Upper lobe of left lung (tissue), 6 donors: ENCODE measurements around the gene PATZ1. TPM values are rescaled to one million over a fixed set of nuclear protein-coding genes. Genes with fewer than 3 reads are reported as not detected.

Experiments
- ATAC-seq, 2 donors: fragments of 200-7000 bp; cut with Tn5 transposase; one replicate each; pipeline ENCODE4 v1.9.1; 2022; ENCODE audit warnings: mild to moderate bottlenecking in 2 of 2, moderate library complexity in 2 of 2; ENCODE audit not compliant: low FRiP score in 2 of 2
- DNase-seq, 2 donors: peaks; one replicate each; pipeline ENCODE4 v3.0.0-alpha.2; 2019 to 2020
- H3K27ac ChIP-seq, 4 donors: fragments of 200-600 bp; sonication (generic); one replicate each; pipeline ENCODE4 v1.5.1; 2016 to 2019
- H3K27me3 ChIP-seq, 4 donors: fragments of 200-600 bp; sonication (generic); one replicate each; pipeline ENCODE4 v1.5.1; 2017 to 2019
- H3K36me3 ChIP-seq, 4 donors: fragments of 200-600 bp; sonication (generic); one replicate each; pipeline ENCODE4 v1.5.1; 2016 to 2019
- H3K4me1 ChIP-seq, 4 donors: fragments of 200-600 bp; sonication (generic); one replicate each; pipeline ENCODE4 v1.5.1; 2018 to 2019
- H3K4me3 ChIP-seq, 4 donors: fragments of 200-600 bp; sonication (generic); one replicate each; pipeline ENCODE4 v1.5.1; 2017 to 2019; ENCODE audit warnings: mild to moderate bottlenecking in 2 of 4, moderate library complexity in 1 of 4
- H3K9me3 ChIP-seq, 4 donors: fragments of 200-600 bp; sonication (generic); one replicate each; pipeline ENCODE4 v1.5.1; 2018 to 2019
- CTCF ChIP-seq, 6 experiments: fragments of 450-650 bp in 4 of 6; fragments of 200-600 bp in 2 of 6; sonication (generic) in 2 of 6; IDR thresholded peaks; one replicate each; pipeline ENCODE4 v1.5.1; 2016 to 2019; ENCODE audit warnings: antibody characterized with exemption in 6 of 6
- EP300 ChIP-seq, 4 donors: sonication (generic); formaldehyde crosslinking; IDR thresholded peaks; one replicate each; pipeline ENCODE4 v1.5.1; 2017; ENCODE audit warnings: antibody characterized with exemption in 4 of 4, control low read depth in 2 of 4
- POLR2A ChIP-seq, 4 donors: fragments of 450-650 bp; IDR thresholded peaks; one replicate each; pipeline ENCODE4 v1.5.1; 2016 to 2017; ENCODE audit warnings: antibody characterized with exemption in 4 of 4, mild to moderate bottlenecking in 2 of 4
- POLR2AphosphoS5 ChIP-seq, 2 donors: sonication (generic); formaldehyde crosslinking; IDR thresholded peaks; one replicate each; pipeline ENCODE4 v1.5.1; 2017; ENCODE audit warnings: antibody characterized with exemption in 2 of 2
- WGBS, 2 donors: methylation state at CpG; one replicate each; pipeline ENCODE4 v1.1.5; 2017 to 2018; 5-methylcytosine and 5-hydroxymethylcytosine counted together
- total RNA-seq, 6 donors: library from RNA; depleted of rRNA in 4 of 6; stranded (reverse); fragments of >200 nt in 4 of 6; gene quantifications; one replicate each; pipeline versions ENCODE4 v1.1.0 to v1.2.1, GENCODE V29; 2016 to 2021
- donor health status: DM: no; HTN: no; CAD: no; lungs with moderate emphysema.
- donor health status: DM: no; HTN: yes; CAD: no; lungs with severe emphysema.

The PATZ1 gene
- total RNA-seq, 6 donors from 2014 or later: 18.2 to 29.7 (median 24.0) TPM

- ATAC-seq (no peak), DNase-seq (no peak)
- Histone ChIP-seq H3K27me3 (no peaks in the 10 kb centered on the region), H3K4me3 (no peak overlapping the region), H3K36me3 (peaks cover 20 to 94% (median 77%) of the 10 kb centered on the region in 4 donors), H3K4me1 (peaks cover 0 to 3% (median 0%) of the 10 kb centered on the region in 4 donors), H3K27ac (no peak overlapping the region), H3K9me3 (no peaks in the 10 kb centered on the region)
- no peak for TF ChIP-seq EP300 (IDR thresholded peaks at IDR 0.05)
- no peak for TF ChIP-seq CTCF (IDR thresholded peaks at IDR 0.05)
- no peak for TF ChIP-seq POLR2AphosphoS5 (IDR thresholded peaks at IDR 0.05)
- no peak for TF ChIP-seq POLR2A (IDR thresholded peaks at IDR 0.05)
- WGBS, 2 donors: 81 to 89% methylated on average over 1 of the region's 1 CpG
Measured at GRCh38 chr22:31332886-31333285, 13.3 kb downstream of the PATZ1 start.

- no peak overlapping the region for H3K4me3 ChIP-seq
- H3K9me3 ChIP-seq: no peaks in the 10 kb centered on the region
- peaks cover 21 to 94% (median 79%) of the 10 kb centered on the region in 4 donors for H3K36me3 ChIP-seq
- DNase-seq (no peak), ATAC-seq (no peak)
- 93% methylated on average over 8 of the region's 8 CpGs for WGBS, 2 donors
- no peaks in the 10 kb centered on the region for H3K27me3 ChIP-seq
- TF ChIP-seq CTCF (IDR thresholded peaks at IDR 0.05) (no peak), POLR2AphosphoS5 (IDR thresholded peaks at IDR 0.05) (no peak), POLR2A (IDR thresholded peaks at IDR 0.05) (no peak), EP300 (IDR thresholded peaks at IDR 0.05) (no peak)
- H3K27ac ChIP-seq: no peak overlapping the region
- peaks cover 0 to 3% (median 0%) of the 10 kb centered on the region in 4 donors for H3K4me1 ChIP-seq
Measured at GRCh38 chr22:31332010-31332409, 14.1 kb downstream of the PATZ1 start.

GRCh38 chr22:31329453-31330215 is 16.5 kb downstream of the PATZ1 start:
- peaks cover 25 to 97% (median 78%) of the 10 kb centered on the region in 4 donors for H3K36me3 ChIP-seq
- no peaks in the 10 kb centered on the region for H3K27me3 ChIP-seq
- no peak for ATAC-seq
- TF ChIP-seq POLR2AphosphoS5 (IDR thresholded peaks at IDR 0.05): no peak
- DNase-seq: no peak
- H3K27ac ChIP-seq: no peak overlapping the region
- 77 to 86% methylated on average over 7 to 9 of the region's 9 CpGs for WGBS, 2 donors
- H3K4me1 ChIP-seq: peaks cover 0 to 3% (median 0%) of the 10 kb centered on the region in 4 donors
- H3K4me3 ChIP-seq: no peak overlapping the region
- no peaks in the 10 kb centered on the region for H3K9me3 ChIP-seq

- ATAC-seq (no peak), DNase-seq (no peak)
- Histone ChIP-seq H3K4me3 (no peak overlapping the region), H3K36me3 (peaks cover 25 to 95% (median 72%) of the 10 kb centered on the region in 4 donors), H3K4me1 (peaks cover 0 to under 1% (median 0%) of the 10 kb centered on the region in 4 donors), H3K9me3 (no peaks in the 10 kb centered on the region), H3K27me3 (no peaks in the 10 kb centered on the region), H3K27ac (no peak overlapping the region)
- TF ChIP-seq POLR2AphosphoS5 (IDR thresholded peaks at IDR 0.05) (no peak), EP300 (IDR thresholded peaks at IDR 0.05) (no peak), CTCF (IDR thresholded peaks at IDR 0.05) (no peak), POLR2A (IDR thresholded peaks at IDR 0.05) (no peak)
- 83 to 88% methylated on average over 4 of the region's 4 CpGs for WGBS, 2 donors
Measured at GRCh38 chr22:31329029-31329428, 17.1 kb downstream of the PATZ1 start.

GRCh38 chr22:31328544-31328960 is 17.6 kb downstream of the PATZ1 start:
- ATAC-seq (no peak), DNase-seq (no peak)
- TF ChIP-seq POLR2A (IDR thresholded peaks at IDR 0.05): no peak
- no peak for TF ChIP-seq POLR2AphosphoS5 (IDR thresholded peaks at IDR 0.05)
- TF ChIP-seq CTCF (IDR thresholded peaks at IDR 0.05): no peak
- no peak for TF ChIP-seq EP300 (IDR thresholded peaks at IDR 0.05)
- no peak overlapping the region for H3K27ac ChIP-seq
- H3K27me3 ChIP-seq: no peaks in the 10 kb centered on the region
- no peak overlapping the region for H3K4me3 ChIP-seq
- H3K36me3 ChIP-seq: peaks cover 25 to 90% (median 68%) of the 10 kb centered on the region in 4 donors
- no peaks in the 10 kb centered on the region for H3K9me3 ChIP-seq
- WGBS, 2 donors: 94 to 95% methylated on average over 5 to 13 of the region's 13 CpGs
- no peaks in the 10 kb centered on the region for H3K4me1 ChIP-seq
